B cell (primary cell): ENCODE measurements around the gene SIRT3. TPM values are rescaled to one million over a fixed set of nuclear protein-coding genes. Genes with fewer than 3 reads are reported as not detected.

Source experiments
- ATAC-seq: fragments of 200-7000 bp; cut with Tn5 transposase; one replicate; pipeline ENCODE4 v1.10.0; 2021; ENCODE audit warnings: low read depth, mild to moderate bottlenecking, moderate number of reproducible peaks, moderate library complexity
- CTCF ChIA-PET: fragments of 350-600 bp; sonication (Branson Sonifier 250); formaldehyde crosslinking; loops from one replicate; lab custom pipeline; 2021; ENCODE audit warnings: antibody characterized with exemption, inconsistent platforms; lab: Charles Lee
- POLR2A ChIA-PET: fragments of 350-600 bp; sonication (Branson Sonifier 250); formaldehyde crosslinking; loops from one replicate; lab custom pipeline; 2021; ENCODE audit warnings: antibody characterized with exemption; lab: Charles Lee
- DNase-seq: peaks from one replicate; pipeline ENCODE4 v3.0.0; 2013
- H2AFZ ChIP-seq: 2 replicates; pipeline ENCODE4 v1.6.1; 2012; ENCODE audit warnings: mild to moderate bottlenecking, low read depth, low read length; ENCODE audit not compliant: insufficient read depth, poor library complexity, severe bottlenecking
- H3K27ac ChIP-seq, 2 donors: 1 replicate in 1 of 2; 2 replicates in 1 of 2; pipeline ENCODE4 v1.5.1; 2012 to 2013; ENCODE audit warnings: low read length in 2 of 2, mild to moderate bottlenecking in 2 of 2, moderate library complexity in 1 of 2
- H3K27me3 ChIP-seq, 4 experiments: fragments of 200-600 bp in 1 of 4; sonication (generic) in 1 of 4; replicated peaks in 1 of 4; 1 replicate in 2 of 4; 2 replicates in 2 of 4; pipeline versions ENCODE4 v1.6.1 to v1.7.0; 2013 to 2016; ENCODE audit warnings: low read length in 3 of 4, mild to moderate bottlenecking in 2 of 4, mixed read lengths in 1 of 4, moderate library complexity in 1 of 4; ENCODE audit not compliant: insufficient read depth in 4 of 4, control insufficient read depth in 3 of 4; ENCODE audit errors: control extremely low read depth in 1 of 4
- H3K36me3 ChIP-seq, 2 experiments: replicated peaks in 1 of 2; 1 replicate in 1 of 2; 2 replicates in 1 of 2; pipeline versions ENCODE4 v1.6.1 to v1.7.1; 2013; ENCODE audit warnings: low read length in 1 of 2; ENCODE audit not compliant: insufficient read depth in 2 of 2, control insufficient read depth in 1 of 2; ENCODE audit errors: control extremely low read depth in 1 of 2, extremely low read depth in 1 of 2
- H3K4me1 ChIP-seq, 2 donors: fragments of 200-600 bp in 1 of 2; sonication (generic) in 1 of 2; 1 replicate in 1 of 2; 2 replicates in 1 of 2; pipeline versions ENCODE4 v1.5.1 to v1.6.1; 2013 to 2017; ENCODE audit warnings: low read length in 2 of 2; ENCODE audit not compliant: control insufficient read depth in 2 of 2, insufficient read depth in 2 of 2
- H3K4me2 ChIP-seq: replicated peaks from 2 replicates; pipeline ENCODE3; 2012; ENCODE audit warnings: mild to moderate bottlenecking, low read depth, low read length; ENCODE audit not compliant: poor library complexity, severe bottlenecking
- H3K4me3 ChIP-seq, 5 experiments: fragments of 200-600 bp in 1 of 5; sonication (generic) in 1 of 5; 1 replicate in 3 of 5; 2 replicates in 2 of 5; pipeline versions ENCODE4 v1.5.1 to v1.7.0; 2011 to 2016; ENCODE audit warnings: low read length in 4 of 5, mild to moderate bottlenecking in 4 of 5, low read depth in 2 of 5, control low read depth in 1 of 5, moderate library complexity in 1 of 5; ENCODE audit not compliant: insufficient read depth in 1 of 5; ENCODE audit errors: control extremely low read depth in 1 of 5, extremely low read depth in 1 of 5
- H3K79me2 ChIP-seq: fragments of 200-600 bp; sonication (generic); one replicate; pipeline ENCODE4 v1.6.0; 2016; ENCODE audit warnings: low read length; ENCODE audit not compliant: control insufficient read depth, insufficient read depth
- H3K9ac ChIP-seq: fragments of 200-600 bp; sonication (generic); 2 replicates; pipeline ENCODE4 v1.6.1; 2017; ENCODE audit warnings: mild to moderate bottlenecking, low read length, moderate library complexity
- H3K9me3 ChIP-seq, 3 donors: one replicate each; pipeline versions ENCODE4 v1.6.1 to v1.7.1; 2013; ENCODE audit warnings: low read length in 2 of 3; ENCODE audit not compliant: control insufficient read depth in 2 of 3, insufficient read depth in 1 of 3; ENCODE audit errors: control extremely low read depth in 1 of 3
- H4K20me1 ChIP-seq: 2 replicates; pipeline ENCODE4 v1.6.0; 2012; ENCODE audit warnings: mild to moderate bottlenecking, low read length; ENCODE audit not compliant: insufficient read depth, control insufficient read depth, poor library complexity, severe bottlenecking
- H3K27ac Mint-ChIP-seq: one replicate; pipeline ENCODE4 v1.8.0; 2021; ENCODE audit warnings: mixed read lengths
- H3K27me3 Mint-ChIP-seq: one replicate; pipeline ENCODE4 v1.8.0; 2021; ENCODE audit warnings: mixed read lengths
- H3K4me1 Mint-ChIP-seq: one replicate; pipeline ENCODE4 v1.8.0; 2021; ENCODE audit warnings: mixed read lengths
- H3K4me3 Mint-ChIP-seq: one replicate; pipeline ENCODE4 v1.8.0; 2021; ENCODE audit warnings: mixed read lengths
- H3K9me3 Mint-ChIP-seq: one replicate; pipeline ENCODE4 v1.8.0; 2022; ENCODE audit warnings: mixed read lengths; ENCODE audit not compliant: insufficient read depth
- CTCF ChIP-seq: fragments of 200-600 bp; IDR thresholded peaks from one replicate; pipeline ENCODE4 v1.8.0; 2022; ENCODE audit warnings: antibody characterized with exemption, mild to moderate bottlenecking
- EZH2 ChIP-seq: IDR thresholded peaks from 2 replicates; pipeline ENCODE4 v1.6.1; 2012; ENCODE audit warnings: borderline replicate concordance, low read depth, mild to moderate bottlenecking, moderate library complexity, low read length; ENCODE audit not compliant: insufficient read depth, poor library complexity, severe bottlenecking
- WGBS: methylation state at CpG from one replicate; pipeline ENCODE4 v1.1.5; 2013; ENCODE audit warnings: missing lambda C conversion rate; ENCODE audit not compliant: insufficient coverage; 5-methylcytosine and 5-hydroxymethylcytosine counted together
- intact Hi-C: fragments of 100-400 bp; cut with micrococcal nuclease; formaldehyde crosslinking; loops from one replicate; pipeline ENCODE4 v1.10.0; 2022
- polyA minus RNA-seq: library from RNA; depleted of rRNA, polyadenylated mRNA; stranded (reverse); fragments of >200 nt; gene quantifications from 2 replicates; pipeline ENCODE4 v1.2.3, GENCODE V29; 2012
- polyA plus RNA-seq: library from polyadenylated mRNA; depleted of rRNA; stranded (reverse); fragments of >200 nt; gene quantifications from 2 replicates; pipeline ENCODE4 v1.2.3, GENCODE V29; 2012
- total RNA-seq, 2 donors: library from RNA; stranded (reverse); fragments of 120-200 nt in 1 of 2; gene quantifications; 1 replicate in 1 of 2; 2 replicates in 1 of 2; pipeline versions ENCODE4 v1.2.3 to v1.2.4, GENCODE V29; 2013 to 2022

Gene SIRT3
- total RNA-seq (27.9 and 33.6 TPM in 2 replicates), polyA plus RNA-seq (22.9 and 50.5 TPM in 2 replicates), polyA minus RNA-seq (12.3 and 14.5 TPM in 2 replicates)
- total RNA-seq (2013) = 12.9 TPM

- POLR2A ChIA-PET = interaction anchor here (1.2 to 3.4 kb wide), 4 partner anchors 21 to 118 kb away, joined by 3 to 25 read pairs (median 8); partner anchors contain the start of genes BET1L and RIC8A
- H3K4me1 Mint-ChIP-seq = peaks cover 35% of the 10 kb centered on the region
Measured at GRCh38 chr11:235997-236773, at the start of gene SIRT3. SIRT3 (minus strand) TSS chr11:236342; CDS start chr11:236328, 14 bp downstream.

More at GRCh38 chr11:235997-236773, at the start of gene SIRT3:
- ATAC-seq (peak; percentile 86), DNase-seq (peak; percentile 91)
- Mint-ChIP-seq H3K4me3 (peak within 1 kb of the TSS; percentile 99), H3K27me3 (no peaks in the 10 kb centered on the region), H3K27ac (peak within 1 kb of the TSS; percentile 100), H3K9me3 (no peaks in the 10 kb centered on the region)
- H3K27ac ChIP-seq = peak within 1 kb of the TSS; percentile 94 to 99
- CTCF ChIA-PET = interaction anchor here (1.6 to 3.8 kb wide), 2 partner anchors 15 to 27 kb away, joined by 4 to 29 read pairs; no protein-coding TSS in a partner anchor
- H3K9me3 ChIP-seq = no peaks in the 10 kb centered on the region
- peak within 1 kb of the TSS; percentile 89 to 98 (median 95) for H3K4me3 ChIP-seq
- H4K20me1 ChIP-seq = peaks cover 23% of the 10 kb centered on the region
- H3K4me2 ChIP-seq = peak within 1 kb of the TSS; percentile 89
- WGBS = 2% methylated on average over 49 of the region's 70 CpGs
- peaks cover 18 to 22% of the 10 kb centered on the region in 2 donors for H3K4me1 ChIP-seq
- H2AFZ ChIP-seq = peak within 1 kb of the TSS; percentile 92
- intact Hi-C loops = loop anchor here (1.0 to 5.0 kb wide), 5 partner anchors 29 to 270 kb away; partner anchors contain the start of genes BET1L, PGGHG, PTDSS2 and RIC8A
- peak within 1 kb of the TSS; percentile 95 for H3K9ac ChIP-seq
- peaks cover 4 to 22% of the 10 kb centered on the region in 2 experiments for H3K36me3 ChIP-seq
- TF ChIP-seq EZH2 = no peak
- no peak for TF ChIP-seq CTCF
- no peaks in the 10 kb centered on the region for H3K27me3 ChIP-seq
- peaks cover 48% of the 10 kb centered on the region for H3K79me2 ChIP-seq
